ENCODE measurements around the gene UBALD1.
"Not testable (repeated sequence)": the region's sequence is repeated elsewhere in the genome, so short reads cannot be mapped to it uniquely, and the experiment has no call there.

UBALD1 gene

DNA sequence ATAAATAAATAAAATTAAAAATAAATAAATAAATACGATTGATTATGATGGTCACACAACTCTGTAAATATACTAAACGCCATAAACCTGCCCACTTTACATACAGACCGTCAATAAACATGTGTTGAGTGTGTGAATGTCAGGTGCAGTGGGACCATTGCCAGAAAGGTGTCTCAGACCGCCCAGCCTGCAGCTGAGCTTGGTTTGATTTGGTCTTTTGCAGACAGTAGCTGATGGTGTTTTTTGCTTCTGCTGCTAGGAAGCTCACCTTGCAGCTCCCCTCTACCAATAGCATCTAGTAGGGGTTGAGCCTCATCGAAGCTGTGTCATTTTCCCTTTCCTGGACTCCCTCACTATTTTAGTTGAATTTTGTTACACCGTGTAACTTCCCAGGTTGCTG, 23.5 kb downstream of the UBALD1 start:
- Histone ChIP-seq H3K27ac (ENCODE audit: low read depth, low read length) (no peak overlapping the region), H3K9me3 (ENCODE audit: control insufficient read depth, insufficient read depth, low read depth, low read length) (peaks cover 13% of the 10 kb centered on the region), H3K4me3 (ENCODE audit: low read depth, low read length) (no peak overlapping the region), H3K36me3 (ENCODE audit: control insufficient read depth, insufficient read depth, low read length) (no peaks in the 10 kb centered on the region), H3K27me3 (ENCODE audit: control insufficient read depth, insufficient read depth, low read length) (no peaks in the 10 kb centered on the region), H3K4me1 (ENCODE audit: control insufficient read depth, insufficient read depth, low read length) (peaks cover 26% of the 10 kb centered on the region), H3K9ac (ENCODE audit: low read length) (no peak overlapping the region)

DNA sequence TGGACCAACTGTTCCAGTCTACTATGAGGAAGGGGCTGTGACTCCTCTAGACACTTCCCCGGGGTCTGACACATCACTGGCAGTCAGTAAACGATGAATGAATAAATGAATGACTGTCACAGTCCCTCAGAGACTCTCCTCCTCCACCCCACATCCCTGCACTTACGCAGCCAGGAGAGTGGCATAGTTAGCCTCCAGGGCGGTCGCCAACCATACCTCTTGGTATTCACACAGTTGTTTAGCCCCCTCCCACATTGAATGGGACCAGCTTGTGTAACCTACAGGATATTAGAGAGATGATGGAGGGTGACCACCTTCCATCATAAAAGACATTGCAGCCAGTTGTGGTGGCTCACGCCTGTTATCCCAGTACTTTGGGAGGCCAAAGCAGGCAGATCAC, 25.7 kb downstream of the UBALD1 start:
- Histone ChIP-seq H3K4me3 (ENCODE audit: low read depth, low read length) (no peak overlapping the region), H3K4me1 (ENCODE audit: control insufficient read depth, insufficient read depth, low read length) (peaks cover 23% of the 10 kb centered on the region), H3K27me3 (ENCODE audit: control insufficient read depth, insufficient read depth, low read length) (no peaks in the 10 kb centered on the region), H3K9ac (ENCODE audit: low read length) (no peak overlapping the region), H3K27ac (ENCODE audit: low read depth, low read length) (no peak overlapping the region), H3K9me3 (ENCODE audit: control insufficient read depth, insufficient read depth, low read depth, low read length) (peaks cover 13% of the 10 kb centered on the region), H3K36me3 (ENCODE audit: control insufficient read depth, insufficient read depth, low read length) (no peaks in the 10 kb centered on the region)

DNA sequence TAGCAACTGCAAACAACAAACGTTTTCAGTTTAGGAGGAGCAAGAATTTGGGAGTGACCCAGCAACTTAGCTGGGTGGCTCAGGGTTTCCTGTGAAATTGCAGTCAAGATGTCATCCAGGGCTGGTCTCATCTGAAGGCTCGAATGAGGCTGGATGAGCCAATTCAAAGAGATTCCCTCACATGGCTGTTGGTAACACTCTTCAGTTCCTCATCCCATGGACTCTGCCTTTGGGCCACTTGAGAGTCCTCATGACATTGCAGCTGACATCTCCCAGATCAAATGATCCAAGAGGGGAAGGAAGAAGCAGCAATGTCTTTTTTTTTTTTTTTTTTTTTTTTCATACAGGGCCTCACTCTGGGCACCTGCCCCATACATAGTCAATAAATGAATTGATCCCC, 26.3 kb downstream of the UBALD1 start:
- Histone ChIP-seq H3K9ac (ENCODE audit: low read length) (no peak overlapping the region), H3K9me3 (ENCODE audit: control insufficient read depth, insufficient read depth, low read depth, low read length) (peaks cover 13% of the 10 kb centered on the region), H3K4me3 (ENCODE audit: low read depth, low read length) (no peak overlapping the region), H3K27me3 (ENCODE audit: control insufficient read depth, insufficient read depth, low read length) (no peaks in the 10 kb centered on the region), H3K36me3 (ENCODE audit: control insufficient read depth, insufficient read depth, low read length) (no peaks in the 10 kb centered on the region), H3K27ac (ENCODE audit: low read depth, low read length) (no peak overlapping the region), H3K4me1 (ENCODE audit: control insufficient read depth, insufficient read depth, low read length) (peaks cover 17% of the 10 kb centered on the region)

DNA sequence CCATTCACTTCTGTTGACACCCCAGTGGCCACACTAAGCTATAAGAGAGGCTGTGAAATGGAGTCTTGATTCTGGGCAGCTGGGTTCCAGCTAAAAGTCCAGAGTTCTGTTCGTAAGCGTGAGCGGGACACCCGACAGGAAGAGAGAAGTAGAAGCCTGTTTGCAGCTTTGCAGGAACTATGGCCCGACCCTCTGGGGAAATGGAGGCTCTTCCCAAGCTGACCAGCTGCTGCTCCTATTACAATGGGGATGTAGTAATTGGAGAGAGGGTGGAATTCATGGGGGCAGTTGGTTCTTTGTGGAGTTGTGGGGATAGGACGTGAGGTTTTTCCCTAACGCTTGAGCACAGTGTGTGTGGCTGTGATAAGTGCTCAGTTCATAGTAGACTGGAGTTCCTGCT, 28.4 kb downstream of the UBALD1 start:
- no peaks in the 10 kb centered on the region for H3K36me3 ChIP-seq (ENCODE audit: control insufficient read depth, insufficient read depth, low read length)
- no peak overlapping the region for H3K27ac ChIP-seq (ENCODE audit: low read depth, low read length)
- H3K27me3 ChIP-seq (ENCODE audit: control insufficient read depth, insufficient read depth, low read length): no peaks in the 10 kb centered on the region

DNA sequence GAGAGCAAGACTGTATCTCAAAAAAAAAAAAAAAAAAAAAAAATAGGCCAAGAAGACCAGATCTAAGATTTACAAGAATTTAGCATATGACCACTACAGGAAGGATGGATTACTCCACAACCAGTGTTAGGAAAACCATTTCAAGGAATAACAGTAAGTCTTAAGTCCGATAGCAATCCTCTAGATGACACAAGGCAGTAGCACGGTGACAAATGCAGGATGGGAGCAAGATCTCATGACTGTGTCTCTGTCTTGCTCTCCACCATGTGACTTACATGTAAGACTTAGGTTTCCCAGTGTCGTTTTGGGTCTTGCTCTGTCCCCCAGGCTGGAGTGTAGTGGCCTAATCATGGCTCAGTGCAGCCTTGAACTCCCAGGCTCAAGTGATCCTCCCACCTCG, 30.8 kb downstream of the UBALD1 start:
- Histone ChIP-seq H3K4me1 (ENCODE audit: control insufficient read depth, insufficient read depth, low read length) (peaks cover 5% of the 10 kb centered on the region), H3K9me3 (ENCODE audit: control insufficient read depth, insufficient read depth, low read depth, low read length) (peaks cover 11% of the 10 kb centered on the region), H3K36me3 (ENCODE audit: control insufficient read depth, insufficient read depth, low read length) (no peaks in the 10 kb centered on the region), H3K9ac (ENCODE audit: low read length) (no peak overlapping the region), H3K27me3 (ENCODE audit: control insufficient read depth, insufficient read depth, low read length) (no peaks in the 10 kb centered on the region), H3K27ac (ENCODE audit: low read depth, low read length) (no peak overlapping the region), H3K4me3 (ENCODE audit: low read depth, low read length) (no peak overlapping the region)

More for the DNA sequence above, 28.4 kb downstream of the UBALD1 start:
- no peak overlapping the region for H3K9ac ChIP-seq (ENCODE audit: low read length)
- H3K4me1 ChIP-seq (ENCODE audit: control insufficient read depth, insufficient read depth, low read length): peaks cover 5% of the 10 kb centered on the region
- H3K9me3 ChIP-seq (ENCODE audit: control insufficient read depth, insufficient read depth, low read depth, low read length): peaks cover 13% of the 10 kb centered on the region
- H3K4me3 ChIP-seq (ENCODE audit: low read depth, low read length): no peak overlapping the region

DNA sequence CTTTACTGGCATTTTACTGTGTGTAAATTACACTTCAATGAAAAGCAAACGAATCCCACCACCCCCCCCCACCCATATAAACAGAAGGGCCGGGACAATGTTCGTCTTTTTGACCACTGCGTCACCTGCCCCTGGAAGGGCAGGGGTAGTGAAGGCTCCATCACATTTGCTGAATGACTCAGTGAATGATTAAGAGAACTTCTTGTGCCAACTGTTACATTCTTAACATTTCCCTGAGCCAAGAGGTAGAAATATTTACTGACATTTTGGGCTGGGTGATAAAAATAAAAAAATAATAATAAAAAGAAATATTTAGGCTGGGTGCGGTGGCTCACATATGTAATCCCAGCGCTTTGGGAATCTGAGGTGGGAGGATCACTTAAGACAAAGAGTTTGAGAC, 34.4 kb downstream of the UBALD1 start:
- Histone ChIP-seq H3K27ac (ENCODE audit: low read depth, low read length) (no peak overlapping the region), H3K9ac (ENCODE audit: low read length) (no peak overlapping the region), H3K36me3 (ENCODE audit: control insufficient read depth, insufficient read depth, low read length) (no peaks in the 10 kb centered on the region), H3K27me3 (ENCODE audit: control insufficient read depth, insufficient read depth, low read length) (no peaks in the 10 kb centered on the region), H3K9me3 (ENCODE audit: control insufficient read depth, insufficient read depth, low read depth, low read length) (no peaks in the 10 kb centered on the region), H3K4me3 (ENCODE audit: low read depth, low read length) (no peak overlapping the region), H3K4me1 (ENCODE audit: control insufficient read depth, insufficient read depth, low read length) (peaks cover 4% of the 10 kb centered on the region)

DNA sequence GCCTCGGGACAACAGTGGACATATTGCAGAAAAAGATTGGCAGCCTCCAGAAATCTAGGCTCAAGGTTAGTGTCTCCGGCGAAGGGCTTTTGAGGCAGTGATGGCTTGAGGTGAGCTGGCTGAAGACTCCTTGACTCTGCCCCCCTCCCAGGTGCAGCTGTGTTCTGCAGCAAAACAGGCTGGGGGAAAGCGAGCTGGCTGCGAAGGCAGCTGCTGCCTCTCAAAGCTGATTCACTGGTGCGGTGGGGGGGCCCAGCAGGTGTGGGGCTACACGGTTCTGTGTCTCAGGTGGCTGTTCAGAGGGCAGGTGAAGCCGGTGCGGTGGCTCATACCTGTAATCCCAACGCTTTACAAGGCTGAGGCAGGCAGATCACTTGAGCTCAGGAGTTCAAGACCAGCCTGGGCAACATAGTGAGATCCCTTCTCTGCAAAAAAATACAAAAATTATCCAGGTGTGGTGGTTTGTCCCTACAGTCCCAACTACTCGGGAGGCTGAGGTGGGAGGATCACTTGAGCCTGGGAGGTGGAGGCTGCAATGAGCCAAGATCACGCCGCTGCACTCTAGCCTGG, 35.6 kb downstream of the UBALD1 start:
- H3K4me1 ChIP-seq (ENCODE audit: control insufficient read depth, insufficient read depth, low read length): no peaks in the 10 kb centered on the region
- H3K27ac ChIP-seq (ENCODE audit: low read depth, low read length): no peak overlapping the region
- no peak overlapping the region for H3K4me3 ChIP-seq (ENCODE audit: low read depth, low read length)
- H3K9me3 ChIP-seq (ENCODE audit: control insufficient read depth, insufficient read depth, low read depth, low read length): no peaks in the 10 kb centered on the region
- no peak overlapping the region for H3K9ac ChIP-seq (ENCODE audit: low read length)
- no peaks in the 10 kb centered on the region for H3K27me3 ChIP-seq (ENCODE audit: control insufficient read depth, insufficient read depth, low read length)
- no peaks in the 10 kb centered on the region for H3K36me3 ChIP-seq (ENCODE audit: control insufficient read depth, insufficient read depth, low read length)

DNA sequence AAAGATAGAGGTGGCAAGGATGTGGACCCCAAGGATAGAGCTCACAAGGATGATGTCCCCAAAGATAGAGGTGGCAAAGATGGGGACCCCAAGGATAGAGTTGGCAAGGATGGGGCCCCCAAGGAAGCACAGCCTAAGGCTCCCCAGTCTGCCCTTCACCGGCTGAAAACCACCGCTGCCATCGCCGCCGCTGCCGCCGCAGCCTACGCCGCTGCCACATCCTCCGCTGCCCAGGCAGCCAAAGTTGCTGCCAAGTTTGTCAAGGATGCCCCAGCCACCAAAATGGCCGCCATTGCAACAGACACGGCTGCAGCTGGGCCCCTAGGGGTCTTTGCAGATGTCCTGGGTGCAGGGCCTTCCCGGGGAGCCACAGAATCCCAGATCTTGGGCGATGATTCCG, 38.7 kb downstream of the UBALD1 start:
- Histone ChIP-seq H3K9me3 (ENCODE audit: control insufficient read depth, insufficient read depth, low read depth, low read length) (no peaks in the 10 kb centered on the region), H3K27me3 (ENCODE audit: control insufficient read depth, insufficient read depth, low read length) (no peaks in the 10 kb centered on the region), H3K4me1 (ENCODE audit: control insufficient read depth, insufficient read depth, low read length) (peaks cover 6% of the 10 kb centered on the region), H3K27ac (ENCODE audit: low read depth, low read length) (no peak overlapping the region), H3K4me3 (ENCODE audit: low read depth, low read length) (no peak overlapping the region), H3K36me3 (ENCODE audit: control insufficient read depth, insufficient read depth, low read length) (no peaks in the 10 kb centered on the region), H3K9ac (ENCODE audit: low read length) (no peak overlapping the region)

DNA sequence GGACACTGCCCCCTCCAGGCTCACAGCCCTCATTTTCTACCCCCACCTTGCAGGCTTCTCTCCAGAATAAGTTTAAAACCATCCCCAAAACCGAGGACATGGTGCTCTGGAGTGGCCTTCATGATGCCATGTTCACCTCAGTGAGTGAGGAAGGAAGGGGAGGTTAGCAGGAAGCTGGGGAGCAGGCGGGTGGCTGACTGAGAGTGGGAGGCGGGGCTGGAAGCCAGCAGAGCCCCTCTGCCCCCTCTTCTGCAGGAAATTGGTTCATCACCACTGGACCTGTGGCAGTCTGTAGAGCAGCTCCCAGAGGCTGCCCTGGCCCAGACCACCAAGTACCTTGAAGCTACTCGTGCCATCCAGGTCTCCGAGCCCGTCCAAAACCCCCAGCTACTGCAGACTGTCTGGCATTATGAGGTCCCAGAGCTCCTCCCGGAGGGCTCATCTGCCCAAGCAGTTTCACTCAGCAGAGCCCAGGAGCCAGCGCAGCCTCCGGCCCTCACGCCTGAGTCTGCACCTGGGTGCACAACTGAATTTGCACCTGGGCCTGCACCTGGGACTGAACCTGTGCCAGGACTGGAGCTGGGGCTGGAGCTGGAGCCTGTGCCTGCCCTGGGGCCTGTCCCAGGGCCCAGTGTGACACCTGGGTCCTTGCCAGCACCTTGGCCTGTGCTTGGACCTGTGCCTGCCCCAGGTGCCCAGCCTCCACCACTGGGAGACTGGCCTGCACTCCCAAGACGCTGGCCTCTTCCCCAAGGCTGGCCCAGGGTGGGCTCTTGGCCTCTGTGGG, 39.6 kb downstream of the UBALD1 start:
- peaks cover 13% of the 10 kb centered on the region for H3K4me1 ChIP-seq (ENCODE audit: control insufficient read depth, insufficient read depth, low read length)
- no peak overlapping the region for H3K4me3 ChIP-seq (ENCODE audit: low read depth, low read length)
- no peaks in the 10 kb centered on the region for H3K36me3 ChIP-seq (ENCODE audit: control insufficient read depth, insufficient read depth, low read length)
- no peaks in the 10 kb centered on the region for H3K27me3 ChIP-seq (ENCODE audit: control insufficient read depth, insufficient read depth, low read length)
- H3K9ac ChIP-seq (ENCODE audit: low read length): no peak overlapping the region
- no peaks in the 10 kb centered on the region for H3K9me3 ChIP-seq (ENCODE audit: control insufficient read depth, insufficient read depth, low read depth, low read length)
- no peak overlapping the region for H3K27ac ChIP-seq (ENCODE audit: low read depth, low read length)

DNA sequence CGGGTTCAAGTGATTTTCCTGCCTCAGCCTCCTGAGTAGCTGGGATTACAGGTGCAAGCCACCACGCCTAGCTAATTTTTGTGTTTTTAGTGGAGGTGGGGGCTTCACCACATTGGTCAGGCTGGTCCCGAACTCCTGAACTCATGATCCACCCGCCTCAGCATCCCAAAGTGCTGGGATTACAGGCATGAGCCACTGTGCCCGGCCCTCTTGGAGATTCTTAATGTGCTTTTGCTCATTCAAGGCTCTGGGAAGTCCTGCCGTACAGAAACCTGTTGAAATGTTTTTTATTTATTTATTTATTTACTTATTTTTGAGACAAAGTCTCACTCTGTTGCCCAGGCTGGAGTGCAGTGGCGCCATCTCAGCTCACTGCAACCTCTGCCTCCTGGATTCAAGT, 40.8 kb downstream of the UBALD1 start:
- H3K4me1 ChIP-seq (ENCODE audit: control insufficient read depth, insufficient read depth, low read length): peaks cover 22% of the 10 kb centered on the region
- not testable (repeated sequence) for H3K27ac ChIP-seq (ENCODE audit: low read depth, low read length)

DNA sequence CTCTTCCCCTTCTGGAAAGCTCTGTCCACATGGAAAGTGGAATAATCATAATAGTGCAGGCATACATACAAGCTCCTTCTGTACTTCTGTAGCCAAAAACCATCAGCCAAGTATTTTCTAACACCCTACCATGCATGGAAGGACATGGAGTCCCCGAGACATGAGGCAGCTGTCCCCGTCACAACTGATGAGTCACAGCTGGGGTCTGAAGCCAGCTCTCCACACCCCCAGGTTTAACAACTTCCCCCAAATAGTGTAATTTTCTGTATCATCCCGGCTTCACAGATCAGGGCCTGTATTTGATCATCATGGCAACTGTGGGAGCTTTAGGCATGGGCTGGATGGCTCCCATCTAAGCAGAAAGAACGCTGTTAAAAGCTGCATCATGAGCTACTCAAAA, 42.0 kb downstream of the UBALD1 start:
- H3K36me3 ChIP-seq (ENCODE audit: control insufficient read depth, insufficient read depth, low read length): no peaks in the 10 kb centered on the region
- no peak overlapping the region for H3K4me3 ChIP-seq (ENCODE audit: low read depth, low read length)
- H3K9ac ChIP-seq (ENCODE audit: low read length): no peak overlapping the region
- no peak overlapping the region for H3K27ac ChIP-seq (ENCODE audit: low read depth, low read length)
- no peaks in the 10 kb centered on the region for H3K9me3 ChIP-seq (ENCODE audit: control insufficient read depth, insufficient read depth, low read depth, low read length)
- H3K4me1 ChIP-seq (ENCODE audit: control insufficient read depth, insufficient read depth, low read length): peaks cover 25% of the 10 kb centered on the region
- no peaks in the 10 kb centered on the region for H3K27me3 ChIP-seq (ENCODE audit: control insufficient read depth, insufficient read depth, low read length)

More for the DNA sequence above, 40.8 kb downstream of the UBALD1 start:
- H3K4me3 ChIP-seq (ENCODE audit: low read depth, low read length); H3K9ac ChIP-seq (ENCODE audit: low read length); H3K36me3 ChIP-seq (ENCODE audit: control insufficient read depth, insufficient read depth, low read length); H3K27me3 ChIP-seq (ENCODE audit: control insufficient read depth, insufficient read depth, low read length); H3K9me3 ChIP-seq (ENCODE audit: control insufficient read depth, insufficient read depth, low read depth, low read length): not testable (repeated sequence)

Data from HUES6 (cell line).